Stimulated activated CD4-positive, alpha-beta T cell treated with anti-CD3 and anti-CD28 coated beads, Interleukin-12 subunit alpha, Interleukin-12 subunit beta, amount 100 ng/mL, for 4 hours (primary cell): ENCODE measurements around the gene CYP19A1.

Experiments
- DNase-seq: peaks from one replicate; pipeline ENCODE4 v3.0.0-alpha.2; 2020

Gene CYP19A1

GRCh38 chr15:51252671-51253070 lies 85.7 kb downstream of the CYP19A1 start:
- no peak for DNase-seq

- DNase-seq, result no peak
Observed at GRCh38 chr15:51251556-51251955, 86.8 kb downstream of the CYP19A1 start.

- no peak for DNase-seq
Observed at GRCh38 chr15:51250217-51251011, 88.0 kb downstream of the CYP19A1 start.

- no peak for DNase-seq
Observed at GRCh38 chr15:51245628-51246027, 92.8 kb downstream of the CYP19A1 start.

GRCh38 chr15:51244423-51244869 lies 94.0 kb downstream of the CYP19A1 start:
- no peak for DNase-seq

GRCh38 chr15:51243774-51244173 lies 94.6 kb downstream of the CYP19A1 start:
- no peak for DNase-seq

- DNase-seq, result no peak
Observed at GRCh38 chr15:51240066-51240465, 98.3 kb downstream of the CYP19A1 start.

- no peak for DNase-seq
Observed at GRCh38 chr15:51237816-51238215, 100.6 kb downstream of the CYP19A1 start.

- DNase-seq, result no peak
Observed at GRCh38 chr15:51234176-51234927, 104.0 kb downstream of the CYP19A1 start.

GRCh38 chr15:51232581-51232980 lies 105.8 kb downstream of the CYP19A1 start:
- DNase-seq, result no peak

- DNase-seq, result no peak
Observed at GRCh38 chr15:51229907-51230330, 108.5 kb downstream of the CYP19A1 start.

GRCh38 chr15:51227940-51228732 lies 110.3 kb downstream of the CYP19A1 start:
- no peak for DNase-seq

- DNase-seq, result no peak
Observed at GRCh38 chr15:51226576-51227210, 111.7 kb downstream of the CYP19A1 start.

GRCh38 chr15:51224428-51224827 lies 114.0 kb downstream of the CYP19A1 start:
- no peak for DNase-seq

GRCh38 chr15:51223771-51224229 lies 114.6 kb downstream of the CYP19A1 start:
- DNase-seq, result no peak

- DNase-seq, result no peak
Observed at GRCh38 chr15:51218299-51218938, 120.0 kb downstream of the CYP19A1 start.

- DNase-seq, result no peak
Observed at GRCh38 chr15:51212909-51213308, 125.5 kb downstream of the CYP19A1 start.

- DNase-seq, result no peak
Observed at GRCh38 chr15:51212239-51212638, 126.2 kb downstream of the CYP19A1 start.

- DNase-seq, result no peak
Observed at GRCh38 chr15:51205050-51205975, 133.1 kb downstream of the CYP19A1 start.

GRCh38 chr15:51203797-51204196 lies 134.6 kb downstream of the CYP19A1 start:
- DNase-seq, result no peak

- no peak for DNase-seq
Observed at GRCh38 chr15:51202783-51203182, 135.6 kb downstream of the CYP19A1 start.
